Mucosa of descending colon (tissue), 3 donors: ENCODE data around the gene TRIM34. TPM values are rescaled to one million over a fixed set of nuclear protein-coding genes. Genes with fewer than 3 reads are reported as not detected.
A peak's percentile ranks its signal among the peaks of the same experiment; 100 is the strongest.
"Not testable (repeated sequence)": the region's sequence is repeated elsewhere in the genome, so short reads cannot be mapped to it uniquely, and the experiment has no call there.

Source experiments
- ATAC-seq: fragments of 200-7000 bp; cut with Tn5 transposase; one replicate; pipeline ENCODE4 v1.9.1; 2020; ENCODE audit warnings: mild to moderate bottlenecking, moderate library complexity
- DNase-seq, 3 donors: peaks; one replicate each; pipeline ENCODE4 v3.0.0-alpha.2; 2020
- H3K36me3 ChIP-seq: fragments of 200-600 bp; one replicate; pipeline ENCODE4 v1.8.0; 2021; ENCODE audit warnings: low read depth, mild to moderate bottlenecking
- H3K4me1 ChIP-seq: fragments of 200-600 bp; one replicate; pipeline ENCODE4 v1.8.0; 2021; ENCODE audit warnings: low read depth, mild to moderate bottlenecking
- H3K4me3 ChIP-seq: fragments of 200-600 bp; one replicate; pipeline ENCODE4 v1.8.0; 2021; ENCODE audit warnings: mild to moderate bottlenecking
- H3K9me3 ChIP-seq: fragments of 200-600 bp; one replicate; pipeline ENCODE4 v1.8.0; 2021; ENCODE audit warnings: mild to moderate bottlenecking
- intact Hi-C, 2 donors: fragments of 100-400 bp; cut with DNase I in 1 of 2; cut with micrococcal nuclease in 1 of 2; formaldehyde crosslinking; loops; one replicate each; pipeline versions ENCODE4 v1.11.0 to v1.11.1; 2022; cut with DNase I, micrococcal nuclease
- total RNA-seq, 3 donors: library from RNA; stranded (reverse); fragmentation: NEBNext Ultra II Directional in 2 of 3; extraction: Animal tissue kit (Norgen Biotek cat#: 25700) in 2 of 3; gene quantifications; one replicate each; pipeline versions ENCODE4 v1.2.1 to v1.2.4, GENCODE V29; 2021 to 2023
- TF ChIP-seq, protein P1 (sequence below): fragments of 200-600 bp; IDR thresholded peaks from one replicate; pipeline ENCODE4 v1.8.0; 2022; ENCODE audit warnings: antibody characterized with exemption, mild to moderate bottlenecking
- donor health status: DM: no; HTN: no; CAD: no; lungs with moderate emphysema.
- donor health status: DM: no; HTN: no; CAD: no.
- donor health status: DM: no; HTN: yes; CAD: no.

The TRIM34 gene
- total RNA-seq, 3 donors from 2014 or later, result 7.3 to 11.9 (median 8.5) TPM

DNA sequence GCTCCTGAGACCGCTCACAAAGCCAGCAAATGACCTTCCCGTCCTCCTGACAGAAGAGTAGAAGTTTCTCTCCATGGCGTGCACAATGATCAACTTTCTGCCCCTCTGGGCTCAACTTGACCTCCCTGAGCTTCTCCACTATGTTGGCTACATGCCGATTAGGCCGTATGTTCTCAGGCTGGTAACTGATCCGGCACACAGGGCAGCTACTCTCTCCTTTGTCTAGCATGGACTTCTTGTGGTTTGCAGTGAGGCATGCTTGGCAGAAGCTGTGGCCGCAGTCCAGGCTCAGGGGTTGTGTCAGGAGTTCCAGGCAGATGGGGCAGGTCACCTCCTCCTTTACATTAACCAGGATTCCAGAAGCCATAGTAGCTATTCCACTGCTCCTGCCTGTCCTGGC lies 55.0 kb downstream of the TRIM34 start:
- DNase-seq, result no peak
- H3K9me3 ChIP-seq, result no peaks in the 10 kb centered on the region
- no peak overlapping the region for H3K4me3 ChIP-seq
- no peaks in the 10 kb centered on the region for H3K4me1 ChIP-seq
- H3K36me3 ChIP-seq, result no peaks in the 10 kb centered on the region
- ATAC-seq, result no peak
- intact Hi-C loops, result loop anchor here in 1 of 2 donors (10.0 kb wide), 1 partner anchor 55 kb away; the partner anchor contains the start of gene TRIM34
- TF ChIP-seq, protein P1, sequence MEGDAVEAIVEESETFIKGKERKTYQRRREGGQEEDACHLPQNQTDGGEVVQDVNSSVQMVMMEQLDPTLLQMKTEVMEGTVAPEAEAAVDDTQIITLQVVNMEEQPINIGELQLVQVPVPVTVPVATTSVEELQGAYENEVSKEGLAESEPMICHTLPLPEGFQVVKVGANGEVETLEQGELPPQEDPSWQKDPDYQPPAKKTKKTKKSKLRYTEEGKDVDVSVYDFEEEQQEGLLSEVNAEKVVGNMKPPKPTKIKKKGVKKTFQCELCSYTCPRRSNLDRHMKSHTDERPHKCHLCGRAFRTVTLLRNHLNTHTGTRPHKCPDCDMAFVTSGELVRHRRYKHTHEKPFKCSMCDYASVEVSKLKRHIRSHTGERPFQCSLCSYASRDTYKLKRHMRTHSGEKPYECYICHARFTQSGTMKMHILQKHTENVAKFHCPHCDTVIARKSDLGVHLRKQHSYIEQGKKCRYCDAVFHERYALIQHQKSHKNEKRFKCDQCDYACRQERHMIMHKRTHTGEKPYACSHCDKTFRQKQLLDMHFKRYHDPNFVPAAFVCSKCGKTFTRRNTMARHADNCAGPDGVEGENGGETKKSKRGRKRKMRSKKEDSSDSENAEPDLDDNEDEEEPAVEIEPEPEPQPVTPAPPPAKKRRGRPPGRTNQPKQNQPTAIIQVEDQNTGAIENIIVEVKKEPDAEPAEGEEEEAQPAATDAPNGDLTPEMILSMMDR, result no peak

DNA sequence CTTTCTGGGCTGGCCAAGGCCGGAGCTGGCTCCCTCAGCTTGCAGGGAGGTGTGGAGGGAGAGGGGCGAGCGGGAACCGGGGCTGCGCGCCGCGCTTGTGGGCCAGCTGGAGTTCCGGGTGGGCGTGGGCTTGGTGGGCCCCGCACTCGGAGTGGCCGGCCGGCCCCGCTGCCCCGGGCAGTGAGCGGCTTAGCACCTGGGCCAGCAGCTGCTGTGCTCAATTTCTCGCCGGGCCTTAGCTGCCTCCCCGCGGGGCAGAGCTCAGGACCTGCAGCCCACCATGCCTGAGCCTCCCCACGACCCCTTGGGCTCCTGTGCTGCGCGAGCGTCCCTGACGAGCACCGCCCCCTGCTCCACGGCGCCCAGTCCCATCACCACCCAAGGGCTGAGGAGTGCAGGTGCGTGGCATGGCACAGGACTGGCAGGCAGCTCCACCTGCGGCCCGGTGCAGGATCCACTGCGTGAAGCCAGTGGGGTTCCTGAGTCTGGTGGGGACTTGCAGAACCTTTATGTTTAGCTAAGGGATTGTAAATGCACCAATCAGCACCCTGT lies 58.2 kb downstream of the TRIM34 start:
- H3K36me3 ChIP-seq, ATAC-seq, H3K4me3 ChIP-seq, H3K9me3 ChIP-seq, H3K4me1 ChIP-seq: not testable (repeated sequence)
- DNase-seq, result peak in 1 of 3 donors; percentile 56
- intact Hi-C loops, result loop anchor here in 1 of 2 donors (10.0 kb wide), 1 partner anchor 58 kb away; the partner anchor contains the start of gene TRIM34

GRCh38 chr11:5683620-5684019 lies 58.8 kb downstream of the TRIM34 start:
- not testable (repeated sequence) for H3K4me1 ChIP-seq, H3K9me3 ChIP-seq, ATAC-seq, H3K36me3 ChIP-seq, H3K4me3 ChIP-seq
- intact Hi-C loops, result loop anchor here in 1 of 2 donors (10.0 kb wide), 1 partner anchor 59 kb away; the partner anchor contains the start of gene TRIM34
- DNase-seq, result peak in 1 of 3 donors; percentile 18

DNA sequence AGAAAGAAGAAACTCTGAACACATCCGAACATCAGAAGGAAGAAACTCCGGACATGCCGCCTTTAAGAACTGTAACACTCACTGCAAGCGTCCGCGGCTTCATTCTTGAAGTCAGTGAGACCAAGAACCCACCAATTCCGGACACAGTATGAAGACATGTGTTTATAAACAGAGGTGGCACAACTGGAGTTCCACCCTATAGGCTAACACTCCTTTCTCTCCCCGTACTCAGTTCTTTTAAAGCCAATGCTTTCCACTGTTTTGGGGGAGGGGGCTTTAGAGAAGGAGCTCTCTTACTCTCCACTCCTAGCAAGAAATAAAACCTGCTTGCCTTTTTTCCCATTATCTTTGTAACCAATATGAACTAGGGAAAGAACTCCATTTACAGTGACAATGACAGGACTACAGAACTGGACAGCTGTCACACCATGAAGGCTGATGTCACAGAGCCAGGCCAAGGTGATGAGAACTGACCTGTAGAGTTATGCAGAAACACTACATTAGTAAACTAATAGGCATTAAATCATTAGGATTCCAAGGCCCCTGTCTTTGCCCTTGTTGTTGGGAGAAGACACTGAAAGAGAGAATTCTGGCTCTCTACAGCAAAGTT lies 59.3 kb downstream of the TRIM34 start:
- ATAC-seq, result no peak
- Histone ChIP-seq H3K36me3 (no peaks in the 10 kb centered on the region), H3K9me3 (no peaks in the 10 kb centered on the region), H3K4me3 (peak overlapping the region; percentile 17), H3K4me1 (peaks cover 10% of the 10 kb centered on the region)
- intact Hi-C loops, result loop anchor here in 1 of 2 donors (10.0 kb wide), 1 partner anchor 59 kb away; the partner anchor contains the start of gene TRIM34
- DNase-seq, result no peak
- TF ChIP-seq, protein P1, result no peak

GRCh38 chr11:5684646-5685362 lies 60.0 kb downstream of the TRIM34 start, which contains the start of gene TRIM5:
TSS of gene TRIM5 (minus strand) at chr11:5685074. CDS start at chr11:5680177, 4,897 bp downstream.
- peak within 1 kb of the TSS; percentile 17 for H3K4me3 ChIP-seq
- peaks cover 11% of the 10 kb centered on the region for H3K4me1 ChIP-seq
- intact Hi-C loops, result loop anchor here in 1 of 2 donors (10.0 kb wide), 1 partner anchor 60 kb away; the partner anchor contains the start of gene TRIM34
- ATAC-seq, result peak; percentile 96
- TF ChIP-seq, protein P1, result no peak
- H3K36me3 ChIP-seq, result no peaks in the 10 kb centered on the region
- H3K9me3 ChIP-seq, result no peaks in the 10 kb centered on the region
- peak; percentile 81 to 90 (median 86) for DNase-seq

- intact Hi-C loops, result loop anchor here in 1 of 2 donors (10.0 kb wide), 1 partner anchor 62 kb away; the partner anchor contains the start of gene TRIM34
- Histone ChIP-seq H3K4me1 (peaks cover 11% of the 10 kb centered on the region), H3K36me3 (no peaks in the 10 kb centered on the region), H3K9me3 (no peaks in the 10 kb centered on the region), H3K4me3 (no peak overlapping the region)
- TF ChIP-seq, protein P1, result no peak
- ATAC-seq (no peak), DNase-seq (no peak)
Measured at GRCh38 chr11:5686426-5686825, 61.6 kb downstream of the TRIM34 start.
